ENCODE data around the gene CENPN. TPM values are rescaled to one million over a fixed set of nuclear protein-coding genes. Genes with fewer than 3 reads are reported as not detected.

Gene CENPN
- total and polyA plus RNA-seq, 2 of the 13 experiments (the other 11 are each of a cell fraction or from before 2014, with no cell fraction given): 29.7 to 129 TPM

DNA sequence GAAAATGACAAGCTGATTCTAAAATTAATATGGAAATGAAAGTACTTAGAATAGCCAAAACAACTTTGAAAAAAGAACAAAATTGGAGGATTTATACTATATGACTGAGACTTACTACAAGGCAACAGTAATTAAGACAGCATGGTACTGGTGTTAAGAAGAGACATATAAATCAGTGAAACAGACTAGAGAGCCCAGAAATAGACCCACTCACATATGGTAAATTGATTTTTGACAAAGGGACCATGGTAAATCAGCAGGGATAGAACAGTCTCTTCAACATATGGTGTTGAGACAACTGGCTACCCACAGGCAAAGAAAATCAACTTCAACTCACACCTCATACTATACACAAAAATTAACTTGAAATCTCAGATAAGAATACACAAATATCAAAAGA is 13.2 kb upstream of the CENPN start:
- DNase-seq (ENCODE audit: low spot score): no peak
- peaks cover 91% of the 10 kb centered on the region for H3K4me1 ChIP-seq (ENCODE audit: insufficient read depth, low read length)
- BruUV-seq (replicated peaks): no TSS peak
- no peaks in the 10 kb centered on the region for H3K27me3 ChIP-seq (ENCODE audit: control insufficient read depth in 1 of 2, insufficient read depth in 2 of 2, low read length in 2 of 2)
- FAIRE-seq: no peak
- ATAC-seq: no peak
- ChIA-PET POLR2A (interaction anchor here (1.2 to 1.4 kb wide), 4 partner anchors 11 to 83 kb away, joined by 3 to 8 read pairs (median 5); partner anchors contain the start of genes C16orf46, CENPN and CMC2), CTCF (ENCODE audit: low intra/inter-chr PET ratio, low total read pairs) (no interaction called here)
- no peaks in the 10 kb centered on the region for H4K20me1 ChIP-seq (ENCODE audit: insufficient read depth, low read length)
- peak overlapping the region; percentile 65 for H3K27ac ChIP-seq (ENCODE audit: extremely low read length, insufficient read depth, low read length)
- H3K9ac ChIP-seq (ENCODE audit: insufficient read depth, low read depth, low read length): peak overlapping the region; percentile 40
- 0 out of 6 replicates have a peak overlapping the region, but pooled peaks of 1 of the 3 experiments have one; percentile 17 for H3K4me3 ChIP-seq (replicated peaks in 1 of 3; ENCODE audit: insufficient read depth in 1 of 3, low read depth in 2 of 3, low read length in 3 of 3)
- no peaks in the 10 kb centered on the region; the same call in 1 of the 2 replicates for H3K9me3 ChIP-seq (ENCODE audit: low read length)
- H3K79me2 ChIP-seq (ENCODE audit: insufficient read depth, low read length): peaks cover 96% of the 10 kb centered on the region
- peak overlapping the region; percentile 67 for H3K4me2 ChIP-seq (ENCODE audit: low read depth, low read length)
- H2AFZ ChIP-seq (ENCODE audit: low read length): no peak overlapping the region
- TF ChIP-seq, protein P1, sequence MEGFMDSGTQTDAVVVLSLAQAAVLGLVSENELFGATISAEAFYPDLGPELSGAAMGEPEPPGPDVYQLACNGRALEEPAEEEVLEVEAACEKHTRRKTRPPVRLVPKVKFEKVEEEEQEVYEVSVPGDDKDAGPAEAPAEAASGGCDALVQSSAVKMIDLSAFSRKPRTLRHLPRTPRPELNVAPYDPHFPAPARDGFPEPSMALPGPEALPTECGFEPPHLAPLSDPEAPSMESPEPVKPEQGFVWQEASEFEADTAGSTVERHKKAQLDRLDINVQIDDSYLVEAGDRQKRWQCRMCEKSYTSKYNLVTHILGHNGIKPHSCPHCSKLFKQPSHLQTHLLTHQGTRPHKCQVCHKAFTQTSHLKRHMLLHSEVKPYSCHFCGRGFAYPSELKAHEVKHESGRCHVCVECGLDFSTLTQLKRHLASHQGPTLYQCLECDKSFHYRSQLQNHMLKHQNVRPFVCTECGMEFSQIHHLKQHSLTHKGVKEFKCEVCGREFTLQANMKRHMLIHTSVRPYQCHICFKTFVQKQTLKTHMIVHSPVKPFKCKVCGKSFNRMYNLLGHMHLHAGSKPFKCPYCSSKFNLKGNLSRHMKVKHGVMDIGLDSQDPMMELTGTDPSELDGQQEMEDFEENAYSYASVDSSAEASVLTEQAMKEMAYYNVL (CRISPR knock-in tag; IDR thresholded peaks at IDR 0.05; ENCODE audit: borderline replicate concordance): no peak
- TF ChIP-seq SMYD3 (CRISPR knock-in tag; IDR thresholded peaks at IDR 0.05) (0 out of 2 replicates have a peak, but pooled peaks have one; percentile 28), EHMT2 (IDR thresholded peaks at IDR 0.05; ENCODE audit: borderline replicate concordance, low read depth, low read length) (no peak), TCF12 (IDR thresholded peaks at IDR 0.05) (no peak), TCF12 (CRISPR knock-in tag; IDR thresholded peaks at IDR 0.05) (no peak), KDM1A (CRISPR knock-in tag; IDR thresholded peaks at IDR 0.05) (no peak)
- intact Hi-C loops (cut with micrococcal nuclease; ENCODE audit: unreplicated experiment): no loop called here
- no peaks in the 10 kb centered on the region for H3K36me3 ChIP-seq (replicated peaks in 1 of 2; ENCODE audit: control insufficient read depth in 1 of 2, insufficient read depth in 2 of 2, low read length in 2 of 2)
- in situ Hi-C loops (cut with HindIII; ENCODE audit: extremely low pct_ligation_motif_present, low pct_unique_long_range_greater_than_20kb): no loop called here

DNA sequence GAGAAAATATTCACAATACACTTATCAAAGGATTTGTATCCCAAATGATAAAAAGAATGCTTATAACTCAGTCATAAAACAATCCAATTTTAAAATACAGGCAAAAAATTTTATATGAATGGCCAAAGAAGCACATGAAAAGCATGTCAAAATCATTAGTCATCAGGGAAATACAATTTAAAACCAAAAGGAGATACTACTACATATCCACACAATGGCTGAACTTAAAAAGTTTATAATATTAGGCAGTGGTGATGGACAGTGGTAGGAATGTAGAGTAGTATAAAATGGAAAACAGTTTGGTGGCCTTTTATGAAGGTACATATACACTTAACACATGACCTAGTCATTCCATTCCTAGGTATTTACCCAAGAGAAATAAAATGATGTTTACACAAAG is 12.6 kb upstream of the CENPN start:
- ATAC-seq (no peak), FAIRE-seq (no peak), DNase-seq (ENCODE audit: low spot score) (no peak)
- BruUV-seq (replicated peaks): no TSS peak
- Histone ChIP-seq H3K4me2 (ENCODE audit: low read depth, low read length) (no peak overlapping the region), H3K9ac (ENCODE audit: insufficient read depth, low read depth, low read length) (no peak overlapping the region), H3K27me3 (ENCODE audit: control insufficient read depth in 1 of 2, insufficient read depth in 2 of 2, low read length in 2 of 2) (no peaks in the 10 kb centered on the region), H4K20me1 (ENCODE audit: insufficient read depth, low read length) (no peaks in the 10 kb centered on the region), H3K27ac (ENCODE audit: extremely low read length, insufficient read depth, low read length) (no peak overlapping the region), H3K4me1 (ENCODE audit: insufficient read depth, low read length) (peaks cover 91% of the 10 kb centered on the region), H3K79me2 (ENCODE audit: insufficient read depth, low read length) (peaks cover 96% of the 10 kb centered on the region), H3K9me3 (ENCODE audit: low read length) (no peaks in the 10 kb centered on the region; the same call in 1 of the 2 replicates), H2AFZ (ENCODE audit: low read length) (no peak overlapping the region), H3K4me3 (replicated peaks in 1 of 3; ENCODE audit: insufficient read depth in 1 of 3, low read depth in 2 of 3, low read length in 3 of 3) (no peak overlapping the region), H3K36me3 (replicated peaks in 1 of 2; ENCODE audit: control insufficient read depth in 1 of 2, insufficient read depth in 2 of 2, low read length in 2 of 2) (no peaks in the 10 kb centered on the region)
- intact Hi-C loops (cut with micrococcal nuclease; ENCODE audit: unreplicated experiment) (no loop called here), in situ Hi-C loops (cut with HindIII; ENCODE audit: extremely low pct_ligation_motif_present, low pct_unique_long_range_greater_than_20kb) (no loop called here)
- ChIA-PET CTCF (ENCODE audit: low intra/inter-chr PET ratio, low total read pairs) (no interaction called here), POLR2A (no interaction called here)
- TF ChIP-seq DNMT1 (CRISPR knock-in tag; IDR thresholded peaks at IDR 0.05) (no peak), SNRNP70 (IDR thresholded peaks at IDR 0.05; ENCODE audit: low read depth, low read length) (no peak), ZNF264 (CRISPR knock-in tag; IDR thresholded peaks at IDR 0.05) (no peak), FOXJ3 (CRISPR knock-in tag; IDR thresholded peaks at IDR 0.05; ENCODE audit: borderline replicate concordance) (no peak)
- TF ChIP-seq, protein P2, sequence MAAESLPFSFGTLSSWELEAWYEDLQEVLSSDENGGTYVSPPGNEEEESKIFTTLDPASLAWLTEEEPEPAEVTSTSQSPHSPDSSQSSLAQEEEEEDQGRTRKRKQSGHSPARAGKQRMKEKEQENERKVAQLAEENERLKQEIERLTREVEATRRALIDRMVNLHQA (CRISPR knock-in tag; IDR thresholded peaks at IDR 0.05): no peak
- TF ChIP-seq, protein P3, sequence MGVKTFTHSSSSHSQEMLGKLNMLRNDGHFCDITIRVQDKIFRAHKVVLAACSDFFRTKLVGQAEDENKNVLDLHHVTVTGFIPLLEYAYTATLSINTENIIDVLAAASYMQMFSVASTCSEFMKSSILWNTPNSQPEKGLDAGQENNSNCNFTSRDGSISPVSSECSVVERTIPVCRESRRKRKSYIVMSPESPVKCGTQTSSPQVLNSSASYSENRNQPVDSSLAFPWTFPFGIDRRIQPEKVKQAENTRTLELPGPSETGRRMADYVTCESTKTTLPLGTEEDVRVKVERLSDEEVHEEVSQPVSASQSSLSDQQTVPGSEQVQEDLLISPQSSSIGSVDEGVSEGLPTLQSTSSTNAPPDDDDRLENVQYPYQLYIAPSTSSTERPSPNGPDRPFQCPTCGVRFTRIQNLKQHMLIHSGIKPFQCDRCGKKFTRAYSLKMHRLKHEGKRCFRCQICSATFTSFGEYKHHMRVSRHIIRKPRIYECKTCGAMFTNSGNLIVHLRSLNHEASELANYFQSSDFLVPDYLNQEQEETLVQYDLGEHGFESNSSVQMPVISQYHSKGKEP (CRISPR knock-in tag; IDR thresholded peaks at IDR 0.05): no peak
- TF ChIP-seq, protein P4, sequence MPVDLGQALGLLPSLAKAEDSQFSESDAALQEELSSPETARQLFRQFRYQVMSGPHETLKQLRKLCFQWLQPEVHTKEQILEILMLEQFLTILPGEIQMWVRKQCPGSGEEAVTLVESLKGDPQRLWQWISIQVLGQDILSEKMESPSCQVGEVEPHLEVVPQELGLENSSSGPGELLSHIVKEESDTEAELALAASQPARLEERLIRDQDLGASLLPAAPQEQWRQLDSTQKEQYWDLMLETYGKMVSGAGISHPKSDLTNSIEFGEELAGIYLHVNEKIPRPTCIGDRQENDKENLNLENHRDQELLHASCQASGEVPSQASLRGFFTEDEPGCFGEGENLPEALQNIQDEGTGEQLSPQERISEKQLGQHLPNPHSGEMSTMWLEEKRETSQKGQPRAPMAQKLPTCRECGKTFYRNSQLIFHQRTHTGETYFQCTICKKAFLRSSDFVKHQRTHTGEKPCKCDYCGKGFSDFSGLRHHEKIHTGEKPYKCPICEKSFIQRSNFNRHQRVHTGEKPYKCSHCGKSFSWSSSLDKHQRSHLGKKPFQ (CRISPR knock-in tag; IDR thresholded peaks at IDR 0.05; ENCODE audit: insufficient replicate concordance): no peak

Data from HepG2 (cell line).